Gastrocnemius medialis (tissue), 4 donors: ENCODE data around the gene NT5C1A. TPM values are rescaled to one million over a fixed set of nuclear protein-coding genes. Genes with fewer than 3 reads are reported as not detected.

Source experiments
- ATAC-seq, 2 donors: fragments of 150-250 bp; one replicate each; pipeline ENCODE4 v1.9.1; 2016
- DNase-seq, 2 donors: peaks; one replicate each; pipeline ENCODE4 v3.0.0-alpha.2; 2019
- H3K27ac ChIP-seq, 4 donors: fragments of 200-600 bp; sonication (generic); 1 replicate in 1 of 4; 2 replicates in 3 of 4; pipeline ENCODE4 v1.5.1; 2016 to 2018; ENCODE audit warnings: mild to moderate bottlenecking in 2 of 4, moderate library complexity in 1 of 4
- H3K27me3 ChIP-seq, 3 donors: fragments of 200-600 bp; sonication (generic) in 2 of 3; 1 replicate in 1 of 3; 2 replicates in 2 of 3; pipeline versions ENCODE4 v1.5.1 to v1.6.0; 2016 to 2019; ENCODE audit warnings: mild to moderate bottlenecking in 1 of 3, moderate library complexity in 1 of 3
- H3K36me3 ChIP-seq, 2 donors: fragments of 200-600 bp; sonication (generic) in 1 of 2; one replicate each; pipeline ENCODE4 v1.5.1; 2017 to 2018
- H3K4me1 ChIP-seq, 2 donors: fragments of 200-600 bp; sonication (generic) in 1 of 2; one replicate each; pipeline ENCODE4 v1.5.1; 2016 to 2017; ENCODE audit warnings: mild to moderate bottlenecking in 2 of 2
- H3K4me3 ChIP-seq, 4 donors: fragments of 200-600 bp; sonication (generic) in 3 of 4; 1 replicate in 1 of 4; 2 replicates in 3 of 4; pipeline ENCODE4 v1.5.1; 2016 to 2019; ENCODE audit warnings: mild to moderate bottlenecking in 2 of 4
- H3K9me3 ChIP-seq, 3 donors: fragments of 200-600 bp; sonication (generic) in 2 of 3; 1 replicate in 1 of 3; 2 replicates in 2 of 3; pipeline ENCODE4 v1.5.1; 2016 to 2019
- CTCF ChIP-seq, 5 experiments: fragments of 450-650 bp in 3 of 5; fragments of 200-600 bp in 2 of 5; sonication (generic) in 2 of 5; IDR thresholded peaks in 4 of 5; conservative IDR thresholded peaks in 1 of 5; 1 replicate in 4 of 5; 2 replicates in 1 of 5; pipeline ENCODE4 v1.5.1; 2016 to 2019; ENCODE audit warnings: antibody characterized with exemption in 5 of 5, mild to moderate bottlenecking in 3 of 5, moderate library complexity in 3 of 5
- POLR2A ChIP-seq, 2 donors: fragments of 450-650 bp; IDR thresholded peaks; one replicate each; pipeline ENCODE4 v1.6.1; 2017; ENCODE audit warnings: antibody characterized with exemption in 2 of 2, mild to moderate bottlenecking in 2 of 2, moderate library complexity in 2 of 2
- in situ Hi-C, 4 donors: fragments of 200-750 bp; cut with MboI; loops; one replicate each; pipeline versions ENCODE4 v1.15.0 to v1.8.0; 2017; ENCODE audit warnings: low sequenced_read_pairs in 4 of 4
- intact Hi-C: fragments of 100-400 bp; cut with DNase I; formaldehyde crosslinking; loops from one replicate; pipeline ENCODE4 v1.15.1; 2023; ENCODE audit warnings: low total_unique reads
- total RNA-seq, 4 donors: library from RNA; depleted of rRNA; stranded (reverse); fragments of >200 nt; gene quantifications; one replicate each; pipeline versions ENCODE4 v1.1.0 to v1.2.3, GENCODE V29; 2016

The NT5C1A gene
- total RNA-seq, 4 donors from 2014 or later = 10.8 to 85.5 (median 59.9) TPM

- DNase-seq (no peak), ATAC-seq (no peak)
- intact Hi-C loops = no loop called here
- TF ChIP-seq CTCF (IDR thresholded peaks at IDR 0.05 in 4 of 5, conservative IDR thresholded peaks at IDR 0.05 in 1 of 5) = no peak
- no peak for TF ChIP-seq POLR2A (IDR thresholded peaks at IDR 0.05)
- no peaks in the 10 kb centered on the region for H3K36me3 ChIP-seq
- peak overlapping the region; percentile 61 to 75 (median 66) for H3K27ac ChIP-seq
- H3K4me1 ChIP-seq = peaks cover 7 to 14% of the 10 kb centered on the region in 2 donors
- in situ Hi-C loops = no loop called here
- H3K9me3 ChIP-seq = no peaks in the 10 kb centered on the region
- H3K4me3 ChIP-seq = peak overlapping the region in 2 of 4 donors; percentile 26 to 53
- H3K27me3 ChIP-seq = peaks cover 0 to 9% (median 5%) of the 10 kb centered on the region in 3 donors
Observed at GRCh38 chr1:39635871-39636210, 36.1 kb downstream of the NT5C1A start.

GRCh38 chr1:39635205-39635870, 36.6 kb downstream of the NT5C1A start:
- in situ Hi-C loops = no loop called here
- peak overlapping the region in 2 of 4 donors; percentile 26 to 53 for H3K4me3 ChIP-seq
- peaks cover 7 to 14% of the 10 kb centered on the region in 2 donors for H3K4me1 ChIP-seq
- DNase-seq (no peak), ATAC-seq (peak; percentile 9 to 27)
- intact Hi-C loops = no loop called here
- peaks cover 0 to 9% (median 5%) of the 10 kb centered on the region in 3 donors for H3K27me3 ChIP-seq
- TF ChIP-seq POLR2A (IDR thresholded peaks at IDR 0.05) (no peak), CTCF (IDR thresholded peaks at IDR 0.05 in 4 of 5, conservative IDR thresholded peaks at IDR 0.05 in 1 of 5) (no peak)
- no peaks in the 10 kb centered on the region for H3K36me3 ChIP-seq
- peak overlapping the region; percentile 61 to 75 (median 66) for H3K27ac ChIP-seq
- H3K9me3 ChIP-seq = no peaks in the 10 kb centered on the region

- peaks cover 7 to 14% of the 10 kb centered on the region in 2 donors for H3K4me1 ChIP-seq
- in situ Hi-C loops (no loop called here), intact Hi-C loops (no loop called here)
- H3K36me3 ChIP-seq = no peaks in the 10 kb centered on the region
- peak overlapping the region in 3 of 4 donors; percentile 15 to 75 (median 61) for H3K27ac ChIP-seq
- H3K27me3 ChIP-seq = peaks cover 0 to 4% (median under 1%) of the 10 kb centered on the region in 3 donors
- no peak for ATAC-seq
- H3K4me3 ChIP-seq = peak overlapping the region in 2 of 4 donors; percentile 25 to 28
- no peaks in the 10 kb centered on the region for H3K9me3 ChIP-seq
- DNase-seq = no peak
- TF ChIP-seq CTCF (IDR thresholded peaks at IDR 0.05 in 4 of 5, conservative IDR thresholded peaks at IDR 0.05 in 1 of 5) (no peak), POLR2A (IDR thresholded peaks at IDR 0.05) (no peak)
Observed at GRCh38 chr1:39633422-39633821, 38.5 kb downstream of the NT5C1A start.

- in situ Hi-C loops (no loop called here), intact Hi-C loops (no loop called here)
- Histone ChIP-seq H3K9me3 (no peaks in the 10 kb centered on the region), H3K4me3 (peak overlapping the region; percentile 24 to 28 (median 26)), H3K27me3 (peaks cover 0 to 4% (median 0%) of the 10 kb centered on the region in 3 donors), H3K4me1 (peaks cover 7 to 14% of the 10 kb centered on the region in 2 donors), H3K27ac (peak overlapping the region; percentile 50 to 75 (median 56)), H3K36me3 (no peaks in the 10 kb centered on the region)
- ATAC-seq = peak; percentile 72 to 81
- TF ChIP-seq POLR2A (IDR thresholded peaks at IDR 0.05) = peak in 1 of 2 donors; percentile 26
- TF ChIP-seq CTCF (IDR thresholded peaks at IDR 0.05 in 4 of 5, conservative IDR thresholded peaks at IDR 0.05 in 1 of 5) = no peak
- peak in 1 of 2 donors; percentile 60 for DNase-seq
Observed at GRCh38 chr1:39632682-39633417, 39.1 kb downstream of the NT5C1A start.
